HEK293T (cell line): ENCODE measurements around the gene SLC25A44.

ENCODE experiments used
- ELF4 ChIP-seq: fragments of 450-650 bp; IDR thresholded peaks from 2 replicates; pipeline ENCODE4 v1.6.1; 2017; ENCODE audit warnings: antibody characterized with exemption
- FOXA1 ChIP-seq: fragments of 450-650 bp; IDR thresholded peaks from 2 replicates; pipeline ENCODE4 v1.6.1; 2016; ENCODE audit warnings: mild to moderate bottlenecking
- SP1 ChIP-seq: fragments of 450-650 bp; IDR thresholded peaks from 2 replicates; pipeline ENCODE4 v1.6.1; 2017

DNA sequence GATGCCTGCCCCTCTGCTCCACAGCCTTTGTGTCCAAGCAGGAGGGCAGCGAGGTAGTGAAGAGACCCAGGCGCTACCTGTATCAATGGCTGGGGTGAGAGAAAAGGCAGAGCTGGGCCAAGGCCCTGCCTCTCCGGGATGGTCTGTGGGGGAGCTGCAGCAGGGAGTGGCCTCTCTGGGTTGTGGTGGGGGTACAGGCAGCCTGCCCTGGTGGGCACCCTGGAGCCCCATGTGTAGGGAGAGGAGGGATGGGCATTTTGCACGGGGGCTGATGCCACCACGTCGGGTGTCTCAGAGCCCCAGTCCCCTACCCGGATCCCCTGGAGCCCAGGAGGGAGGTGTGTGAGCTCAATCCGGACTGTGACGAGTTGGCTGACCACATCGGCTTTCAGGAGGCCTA lies 48.8 kb downstream of the SLC25A44 start:
- no peak for TF ChIP-seq FOXA1
- TF ChIP-seq ELF4 = no peak
- TF ChIP-seq SP1 = no peak
